ENCODE measurements around the gene FGF18.

GRCh38 chr5:171432076-171432475 lies 12.6 kb downstream of the FGF18 start:
- TF ChIP-seq CTCF (IDR thresholded peaks at IDR 0.05) (no peak), POLR2A (IDR thresholded peaks at IDR 0.05) (no peak)
